Measurements from ENCODE around the gene KCNIP4.

KCNIP4 gene

GRCh38 chr4:21032089-21032645 is 916.4 kb downstream of the KCNIP4 start:
- no peak for DNase-seq

- DNase-seq = no peak
Measured at GRCh38 chr4:21018817-21019216, 929.8 kb downstream of the KCNIP4 start.

DNA sequence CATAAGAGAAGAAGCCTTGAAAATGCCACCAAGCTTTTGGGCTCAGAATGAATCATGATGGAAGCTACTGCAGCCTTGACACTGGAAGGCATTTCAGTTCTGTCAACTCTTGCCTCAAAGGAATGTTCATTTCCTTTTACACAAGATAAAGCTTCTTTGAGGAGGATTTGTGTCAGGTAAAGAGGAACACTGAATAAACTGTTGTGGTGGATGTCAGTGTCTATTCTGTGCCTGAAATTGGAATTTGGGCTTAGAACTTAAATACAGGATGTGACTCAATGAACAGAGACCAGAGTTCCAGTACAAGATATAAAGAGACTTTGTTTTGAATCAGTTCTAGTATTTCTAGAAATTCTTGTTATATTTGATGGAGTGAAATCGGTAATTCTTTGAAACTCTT is 935.1 kb downstream of the KCNIP4 start:
- DNase-seq = no peak

DNA sequence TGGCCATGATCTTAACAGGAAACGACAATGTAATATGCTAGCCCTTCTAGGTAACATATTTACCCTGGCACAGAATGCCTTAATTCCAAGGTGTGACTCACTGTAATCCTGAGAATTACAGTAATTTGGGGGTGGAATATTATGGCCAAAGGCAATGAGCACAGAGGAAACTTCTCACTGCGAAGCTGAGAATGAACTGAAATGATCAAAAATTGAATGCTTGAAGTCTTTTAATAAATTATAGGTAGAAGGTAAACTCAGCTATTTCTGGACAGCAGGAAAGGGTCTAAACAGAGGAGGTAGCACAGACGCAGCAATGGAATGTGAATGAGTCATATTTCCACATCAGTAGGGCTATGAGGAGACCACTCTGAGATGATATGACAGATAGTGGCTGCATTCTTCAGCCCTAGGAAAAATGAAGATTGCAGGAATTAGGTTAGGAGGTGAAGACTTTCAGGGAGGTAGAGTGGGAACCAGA is 935.7 kb downstream of the KCNIP4 start:
- DNase-seq = no peak

GRCh38 chr4:21011106-21011505 is 937.5 kb downstream of the KCNIP4 start:
- no peak for DNase-seq

GRCh38 chr4:21009956-21010355 is 938.6 kb downstream of the KCNIP4 start:
- no peak for DNase-seq

GRCh38 chr4:21005647-21006046 is 942.9 kb downstream of the KCNIP4 start:
- DNase-seq = no peak

DNA sequence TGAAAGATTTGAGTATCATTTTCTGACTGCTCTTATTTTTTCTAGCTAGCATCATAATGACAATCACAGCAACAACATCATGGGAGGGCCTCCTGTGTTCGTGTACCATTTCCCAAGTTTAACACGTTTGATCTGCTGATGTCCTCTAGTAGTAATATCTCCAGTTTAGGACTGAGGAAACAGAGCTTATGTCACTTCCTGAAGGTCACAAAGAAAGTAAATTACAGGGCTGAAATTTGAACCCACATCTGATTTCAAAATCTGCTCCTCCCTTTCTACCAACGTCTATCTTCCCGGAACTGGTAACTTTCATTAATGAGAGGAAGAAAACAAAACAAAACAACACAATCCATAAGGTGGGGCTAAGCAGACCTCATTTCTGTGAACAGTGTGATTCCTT is 945.6 kb downstream of the KCNIP4 start:
- DNase-seq = no peak

GRCh38 chr4:21002286-21002685 is 946.3 kb downstream of the KCNIP4 start:
- no peak for DNase-seq

DNA sequence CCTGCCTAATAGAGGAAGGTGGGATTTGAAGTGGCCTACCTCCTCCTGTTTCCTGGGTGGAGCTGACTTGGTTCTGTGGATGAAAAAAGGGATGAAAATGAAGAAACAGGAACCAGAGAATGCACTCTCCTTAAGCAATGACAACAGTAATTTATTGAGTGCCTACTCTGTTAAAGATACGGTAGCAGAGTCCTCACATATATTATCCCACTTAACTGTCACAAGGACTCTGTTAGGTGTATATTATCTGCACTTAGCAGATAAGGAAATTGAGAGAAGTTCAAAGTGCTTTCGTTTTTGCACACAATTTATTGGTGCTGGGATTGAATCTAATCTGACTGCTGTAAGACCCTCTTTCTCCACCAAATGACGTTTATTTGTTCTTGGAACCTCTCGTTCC is 947.1 kb downstream of the KCNIP4 start:
- DNase-seq = no peak

- no peak for DNase-seq
Measured at GRCh38 chr4:20997886-20998285, 950.7 kb downstream of the KCNIP4 start.

- no peak for DNase-seq
Measured at GRCh38 chr4:20995610-20996009, 953.0 kb downstream of the KCNIP4 start.

GRCh38 chr4:20995015-20995414 is 953.6 kb downstream of the KCNIP4 start:
- DNase-seq = no peak

- DNase-seq = no peak
Measured at GRCh38 chr4:20992002-20992401, 956.6 kb downstream of the KCNIP4 start.

DNA sequence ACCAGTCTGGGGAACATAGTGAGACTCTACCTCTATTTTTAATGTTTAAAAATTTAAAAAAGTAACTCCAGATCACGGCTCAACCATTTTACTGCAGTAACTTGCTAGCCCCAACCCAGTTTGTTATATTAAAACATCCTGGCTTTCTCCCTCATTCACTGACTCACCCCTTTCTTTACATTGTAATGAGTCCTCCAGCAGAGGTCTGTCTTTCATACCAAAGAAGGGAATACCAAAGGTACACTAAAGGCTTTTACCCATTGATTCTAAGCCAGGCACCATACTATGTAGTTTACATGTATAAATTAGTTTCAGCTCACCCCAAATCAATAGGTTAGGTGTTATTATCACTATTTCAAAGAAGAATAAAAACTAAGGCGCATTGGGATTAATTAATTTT is 961.4 kb downstream of the KCNIP4 start:
- DNase-seq = no peak

GRCh38 chr4:20984576-20984836 is 964.1 kb downstream of the KCNIP4 start:
- DNase-seq = no peak

GRCh38 chr4:20983763-20984575 is 964.6 kb downstream of the KCNIP4 start:
- DNase-seq = no peak

- no peak for DNase-seq
Measured at GRCh38 chr4:20982544-20982943, 966.0 kb downstream of the KCNIP4 start.

DNA sequence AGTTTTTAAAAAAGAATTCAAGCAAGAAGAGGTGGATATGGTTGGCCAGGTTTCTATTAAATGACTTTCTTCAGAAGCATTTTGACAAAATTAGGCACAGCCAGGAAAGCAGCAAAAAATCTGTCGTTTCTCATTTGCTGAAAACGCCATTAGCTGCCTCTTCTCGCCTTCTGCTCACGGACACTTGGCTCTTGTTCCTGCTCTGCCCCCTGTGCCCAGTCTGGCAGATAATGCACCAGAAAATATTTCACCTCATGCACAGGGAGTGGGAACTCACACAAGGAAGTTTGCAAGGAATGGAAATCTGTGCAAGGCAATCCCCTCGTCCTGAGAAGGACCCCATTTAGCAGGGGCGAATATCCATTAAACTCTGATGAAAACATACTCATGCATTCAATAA is 988.3 kb downstream of the KCNIP4 start:
- no peak for DNase-seq

DNA sequence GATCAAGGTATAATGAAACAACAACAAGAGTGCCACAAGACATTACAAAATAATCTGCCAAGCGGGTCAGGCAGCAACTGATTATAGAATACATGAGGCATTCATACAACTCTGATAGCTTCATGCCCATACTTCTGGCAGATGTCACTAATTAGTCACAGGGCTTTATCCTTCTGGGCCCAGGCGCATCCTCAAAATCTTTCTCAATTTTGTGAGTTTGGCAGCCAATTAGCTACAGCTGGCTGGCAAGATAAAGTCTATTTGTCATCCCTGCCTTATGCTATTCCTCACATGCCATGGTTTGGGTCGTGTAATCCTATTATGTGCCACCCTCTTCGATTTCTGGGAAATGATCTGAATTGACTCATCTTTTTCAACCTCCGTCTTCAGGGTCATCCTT is 994.0 kb downstream of the KCNIP4 start:
- DNase-seq = no peak

GRCh38 chr4:20944961-20945360 is 1003.6 kb downstream of the KCNIP4 start:
- DNase-seq = no peak

GRCh38 chr4:20944451-20944850 is 1004.1 kb downstream of the KCNIP4 start:
- no peak for DNase-seq

DNA sequence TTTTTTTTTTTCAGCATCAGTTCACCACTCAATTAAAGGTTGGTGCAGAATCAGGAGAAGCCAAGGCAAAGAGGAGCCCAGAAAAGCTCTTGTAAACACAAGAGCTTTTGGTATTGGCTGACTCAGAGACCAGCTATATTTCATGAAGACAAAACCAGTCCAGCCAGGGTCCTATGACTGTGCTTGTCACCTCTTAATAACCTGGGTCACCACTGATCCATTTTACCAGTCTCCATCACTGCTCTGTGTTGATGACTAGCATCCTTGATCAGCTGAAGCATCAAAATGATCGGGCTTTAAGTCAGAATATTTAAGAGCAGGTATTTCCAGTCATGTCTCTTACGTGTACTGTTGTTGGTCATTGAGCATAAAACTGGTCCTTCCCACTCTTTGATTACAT is 1010.4 kb downstream of the KCNIP4 start:
- DNase-seq = no peak

DNA sequence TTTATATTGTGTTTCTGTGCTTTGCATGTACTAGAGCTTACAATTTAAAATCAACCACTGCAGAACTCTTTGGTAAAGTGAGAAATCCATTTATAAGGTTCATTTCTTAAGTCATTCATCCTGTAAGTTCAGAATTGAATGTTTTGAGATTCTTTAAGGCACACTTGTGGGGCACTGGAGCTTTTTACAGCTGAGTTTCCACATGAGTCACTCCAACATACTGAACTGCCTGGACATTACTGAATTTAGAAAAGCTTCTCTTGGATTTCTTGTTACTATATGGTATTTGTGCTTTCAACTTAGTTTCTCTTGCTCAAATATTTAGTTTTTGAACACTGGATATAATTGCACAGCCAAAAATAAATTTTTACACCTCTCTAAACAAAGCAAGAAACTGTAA is 1022.0 kb downstream of the KCNIP4 start:
- no peak for DNase-seq

GRCh38 chr4:20925176-20925575 is 1023.4 kb downstream of the KCNIP4 start:
- DNase-seq = no peak
